Midbrain (tissue), 1 donor: Measurements from ENCODE around the gene NECTIN4.

Experiments used
- DNase-seq: peaks from one replicate; lab custom pipeline; 2025; lab: John Stamatoyannopoulos, UW

NECTIN4 gene

GRCh38 chr1:161021970-161022353 lies 67.4 kb downstream of the NECTIN4 start:
- DNase-seq: no peak

GRCh38 chr1:161021165-161021969 lies 68.0 kb downstream of the NECTIN4 start:
- peak; percentile 26 for DNase-seq
